Adipocyte (in vitro differentiated cells): Measurements from ENCODE around the gene GRIN3A.

Experiments used
- DNase-seq: peaks from one replicate; pipeline ENCODE4 v3.0.0-alpha.2; 2015; ENCODE audit warnings: low read depth
- H3K27me3 ChIP-seq: replicated peaks from 2 replicates; pipeline ENCODE4 v1.7.0; 2013; ENCODE audit warnings: mild to moderate bottlenecking, low read length, moderate library complexity; ENCODE audit not compliant: control insufficient read depth, insufficient read depth
- H3K36me3 ChIP-seq: 2 replicates; pipeline ENCODE4 v1.7.0; 2013; ENCODE audit warnings: low read length, mild to moderate bottlenecking, moderate library complexity; ENCODE audit not compliant: control insufficient read depth, insufficient read depth, severe bottlenecking
- H3K4me1 ChIP-seq: 2 replicates; pipeline ENCODE4 v1.7.0; 2013; ENCODE audit warnings: mild to moderate bottlenecking, low read length, moderate library complexity; ENCODE audit not compliant: control insufficient read depth, insufficient read depth
- H3K4me3 ChIP-seq: 2 replicates; pipeline ENCODE4 v1.7.0; 2013; ENCODE audit warnings: mild to moderate bottlenecking, low read length, moderate library complexity
- H3K9ac ChIP-seq: 2 replicates; pipeline ENCODE4 v1.7.0; 2013; ENCODE audit warnings: mild to moderate bottlenecking, low read length, moderate library complexity
- H3K9me3 ChIP-seq: 2 replicates; pipeline ENCODE4 v1.7.0; 2013; ENCODE audit warnings: mild to moderate bottlenecking, low read length, moderate library complexity; ENCODE audit not compliant: control insufficient read depth

Gene GRIN3A

GRCh38 chr9:101664453-101664852, 74.0 kb downstream of the GRIN3A start:
- Histone ChIP-seq H3K9ac (no peak overlapping the region), H3K36me3 (no peaks in the 10 kb centered on the region), H3K4me3 (no peak overlapping the region), H3K27me3 (peaks cover 2% of the 10 kb centered on the region), H3K4me1 (peaks cover 12% of the 10 kb centered on the region), H3K9me3 (no peaks in the 10 kb centered on the region)
- DNase-seq, result no peak

- Histone ChIP-seq H3K9me3 (peaks cover 2% of the 10 kb centered on the region), H3K36me3 (no peaks in the 10 kb centered on the region), H3K9ac (no peak overlapping the region), H3K27me3 (no peaks in the 10 kb centered on the region), H3K4me1 (peaks cover 6% of the 10 kb centered on the region), H3K4me3 (no peak overlapping the region)
- DNase-seq, result no peak
Observed at GRCh38 chr9:101652601-101653175, 85.8 kb downstream of the GRIN3A start.

GRCh38 chr9:101650142-101650541, 88.3 kb downstream of the GRIN3A start:
- H3K4me3 ChIP-seq, result no peak overlapping the region
- H3K4me1 ChIP-seq, result peaks cover 6% of the 10 kb centered on the region
- DNase-seq, result no peak
- no peaks in the 10 kb centered on the region for H3K36me3 ChIP-seq
- no peak overlapping the region for H3K9ac ChIP-seq
- no peaks in the 10 kb centered on the region for H3K9me3 ChIP-seq
- no peaks in the 10 kb centered on the region for H3K27me3 ChIP-seq

GRCh38 chr9:101648493-101648892, 90.0 kb downstream of the GRIN3A start:
- Histone ChIP-seq H3K4me1 (peaks cover 6% of the 10 kb centered on the region), H3K4me3 (no peak overlapping the region), H3K27me3 (no peaks in the 10 kb centered on the region), H3K36me3 (no peaks in the 10 kb centered on the region), H3K9me3 (no peaks in the 10 kb centered on the region), H3K9ac (no peak overlapping the region)
- no peak for DNase-seq

GRCh38 chr9:101639785-101640665, 98.4 kb downstream of the GRIN3A start:
- Histone ChIP-seq H3K4me3 (no peak overlapping the region), H3K27me3 (no peaks in the 10 kb centered on the region), H3K4me1 (no peaks in the 10 kb centered on the region), H3K9me3 (peaks cover 8% of the 10 kb centered on the region), H3K36me3 (no peaks in the 10 kb centered on the region), H3K9ac (no peak overlapping the region)
- DNase-seq, result no peak

GRCh38 chr9:101639311-101639710, 99.1 kb downstream of the GRIN3A start:
- Histone ChIP-seq H3K27me3 (no peaks in the 10 kb centered on the region), H3K36me3 (no peaks in the 10 kb centered on the region), H3K9ac (no peak overlapping the region), H3K4me3 (no peak overlapping the region), H3K4me1 (no peaks in the 10 kb centered on the region), H3K9me3 (peaks cover 8% of the 10 kb centered on the region)
- no peak for DNase-seq

- no peak overlapping the region for H3K9ac ChIP-seq
- no peaks in the 10 kb centered on the region for H3K36me3 ChIP-seq
- H3K4me3 ChIP-seq, result no peak overlapping the region
- no peak for DNase-seq
- H3K27me3 ChIP-seq, result peaks cover 6% of the 10 kb centered on the region
- no peaks in the 10 kb centered on the region for H3K4me1 ChIP-seq
- H3K9me3 ChIP-seq, result no peaks in the 10 kb centered on the region
Observed at GRCh38 chr9:101636247-101636646, 102.2 kb downstream of the GRIN3A start.

GRCh38 chr9:101635473-101635872, 103.0 kb downstream of the GRIN3A start:
- Histone ChIP-seq H3K9ac (no peak overlapping the region), H3K4me3 (no peak overlapping the region), H3K4me1 (no peaks in the 10 kb centered on the region), H3K9me3 (no peaks in the 10 kb centered on the region), H3K27me3 (peaks cover 6% of the 10 kb centered on the region), H3K36me3 (no peaks in the 10 kb centered on the region)
- DNase-seq, result no peak

GRCh38 chr9:101634741-101635409, 103.6 kb downstream of the GRIN3A start:
- H3K27me3 ChIP-seq, result peaks cover 6% of the 10 kb centered on the region
- H3K36me3 ChIP-seq, result no peaks in the 10 kb centered on the region
- H3K4me3 ChIP-seq, result no peak overlapping the region
- no peak for DNase-seq
- no peaks in the 10 kb centered on the region for H3K9me3 ChIP-seq
- no peaks in the 10 kb centered on the region for H3K4me1 ChIP-seq
- no peak overlapping the region for H3K9ac ChIP-seq

GRCh38 chr9:101632611-101633010, 105.8 kb downstream of the GRIN3A start:
- no peaks in the 10 kb centered on the region for H3K4me1 ChIP-seq
- no peaks in the 10 kb centered on the region for H3K36me3 ChIP-seq
- no peak overlapping the region for H3K4me3 ChIP-seq
- H3K9ac ChIP-seq, result no peak overlapping the region
- H3K9me3 ChIP-seq, result no peaks in the 10 kb centered on the region
- H3K27me3 ChIP-seq, result peaks cover 6% of the 10 kb centered on the region
- no peak for DNase-seq

- H3K4me1 ChIP-seq, result no peaks in the 10 kb centered on the region
- H3K9me3 ChIP-seq, result no peaks in the 10 kb centered on the region
- peaks cover 6% of the 10 kb centered on the region for H3K27me3 ChIP-seq
- DNase-seq, result no peak
- H3K4me3 ChIP-seq, result no peak overlapping the region
- H3K9ac ChIP-seq, result no peak overlapping the region
- H3K36me3 ChIP-seq, result no peaks in the 10 kb centered on the region
Observed at GRCh38 chr9:101631892-101632291, 106.6 kb downstream of the GRIN3A start.
